A549 (cell line): ENCODE data around the gene TPCN2. TPM values are rescaled to one million over a fixed set of nuclear protein-coding genes. Genes with fewer than 3 reads are reported as not detected.
A peak's percentile ranks its signal among the peaks of the same experiment; 100 is the strongest.

Experiments used
- ATAC-seq, 2 experiments: fragments of 200-7000 bp in 1 of 2; fragments of >200 bp in 1 of 2; cut with Nextera tagmentation in 1 of 2; cut with Tn5 transposase in 1 of 2; 3 replicates each; pipeline versions ENCODE4 v1.8.0 to v1.9.1; 2018 to 2020; ENCODE audit warnings: mild to moderate bottlenecking in 1 of 2, moderate library complexity in 1 of 2
- CTCF ChIA-PET: fragments of 300-600 bp; sonication (Branson Sonifier 250); formaldehyde crosslinking; extraction: SDS; loops from one replicate; lab custom pipeline; 2021; ENCODE audit warnings: antibody characterized with exemption, inconsistent platforms; lab: Yijun Ruan, JAX
- POLR2A ChIA-PET: fragments of 350-600 bp; formaldehyde crosslinking; extraction: SDS; loops from one replicate; lab custom pipeline; 2021; ENCODE audit warnings: antibody characterized with exemption, inconsistent platforms; lab: Yijun Ruan, JAX
- DNase-seq, 2 experiments: peaks; one replicate each; pipeline versions ENCODE4 v3.0.0 to v3.0.0-alpha.2; 2011 to 2016; ENCODE audit warnings: low read depth in 1 of 2, low spot score in 1 of 2
- FAIRE-seq: peaks from 2 replicates; lab custom pipeline; 2011; peaks lifted over from hg19 to GRCh38; lab: Jason Lieb, UNC
- H3K27ac ChIP-seq, 2 experiments: fragments of >200 bp; sonication (Bioruptor Twin); formaldehyde crosslinking; 3 replicates each; pipeline ENCODE4 v1.5.1; 2016 to 2017
- H3K4me1 ChIP-seq: fragments of >200 bp; sonication (Bioruptor Twin); formaldehyde crosslinking; 3 replicates; pipeline ENCODE4 v1.6.1; 2016
- H3K4me2 ChIP-seq: fragments of >200 bp; sonication (Bioruptor Twin); formaldehyde crosslinking; 3 replicates; pipeline ENCODE4 v1.6.1; 2016
- H3K4me3 ChIP-seq: fragments of >200 bp; sonication (Bioruptor Twin); formaldehyde crosslinking; 3 replicates; pipeline ENCODE4 v1.5.1; 2016
- H3K9me3 ChIP-seq: fragments of >200 bp; sonication (Bioruptor Twin); formaldehyde crosslinking; 3 replicates; pipeline ENCODE4 v1.6.1; 2016
- ATOH8 ChIP-seq: fragments of 250-450 bp; sonication (Bioruptor Pico); IDR thresholded peaks from 2 replicates; pipeline ENCODE4 v1.5.0; 2020; ENCODE audit warnings: low read depth, mild to moderate bottlenecking, moderate library complexity
- BHLHE40 ChIP-seq: IDR thresholded peaks from 2 replicates; pipeline ENCODE4 v1.6.1; 2012; ENCODE audit warnings: low read depth, low read length, inconsistent platforms
- CBX8 ChIP-seq: fragments of 200-600 bp; sonication (generic); IDR thresholded peaks from 2 replicates; pipeline ENCODE4 v1.6.1; 2016
- CTCF ChIP-seq: fragments of >200 bp; sonication (Bioruptor Twin); formaldehyde crosslinking; IDR thresholded peaks from 3 replicates; pipeline ENCODE4 v1.5.1; 2016
- E2F6 ChIP-seq: IDR thresholded peaks from 2 replicates; pipeline ENCODE4 v1.6.1; 2012; ENCODE audit warnings: low read depth, borderline replicate concordance
- EHF ChIP-seq: fragments of 250-450 bp; sonication (Bioruptor Pico); IDR thresholded peaks from 2 replicates; pipeline ENCODE4 v1.5.0; 2020; ENCODE audit warnings: mild to moderate bottlenecking
- FOSL2 ChIP-seq, 2 experiments: fragments of 450-650 bp in 1 of 2; fragments of >200 bp in 1 of 2; sonication (Bioruptor Twin) in 1 of 2; formaldehyde crosslinking; IDR thresholded peaks; 2 replicates each; pipeline versions ENCODE4 v1.5.0 to v1.6.1; 2016 to 2020; ENCODE audit warnings: mild to moderate bottlenecking in 1 of 2, moderate library complexity in 1 of 2
- GATA3 ChIP-seq: IDR thresholded peaks from 2 replicates; pipeline ENCODE4 v1.6.1; 2012; ENCODE audit warnings: borderline replicate concordance
- HDAC2 ChIP-seq: fragments of 200-600 bp; sonication (generic); IDR thresholded peaks from 2 replicates; pipeline ENCODE4 v1.6.1; 2016
- HMGXB4 ChIP-seq: fragments of 250-450 bp; sonication (Bioruptor Pico); IDR thresholded peaks from 2 replicates; pipeline ENCODE4 v1.5.0; 2021; ENCODE audit warnings: mild to moderate bottlenecking, moderate library complexity, borderline replicate concordance
- HOXB13 ChIP-seq: fragments of 250-450 bp; sonication (Bioruptor Pico); IDR thresholded peaks from 2 replicates; pipeline ENCODE4 v1.5.0; 2020; ENCODE audit warnings: low read depth, mild to moderate bottlenecking, moderate library complexity
- HOXB5 ChIP-seq: fragments of 250-450 bp; sonication (Bioruptor Pico); IDR thresholded peaks from 2 replicates; pipeline ENCODE4 v1.5.0; 2020; ENCODE audit warnings: mild to moderate bottlenecking, moderate library complexity
- KDM1A ChIP-seq: fragments of 200-600 bp; sonication (generic); IDR thresholded peaks from 2 replicates; pipeline ENCODE4 v1.6.1; 2016; ENCODE audit warnings: low read depth, mild to moderate bottlenecking
- KDM5A ChIP-seq: fragments of 200-600 bp; sonication (generic); IDR thresholded peaks from 2 replicates; pipeline ENCODE4 v1.6.1; 2016; ENCODE audit warnings: antibody characterized with exemption, mild to moderate bottlenecking
- MAX ChIP-seq: IDR thresholded peaks from 2 replicates; pipeline ENCODE4 v1.6.1; 2012
- MAZ ChIP-seq: fragments of 150-350 bp; IDR thresholded peaks from 2 replicates; pipeline ENCODE4 v1.6.1; 2014; ENCODE audit warnings: antibody characterized with exemption, low read depth, low read length, borderline replicate concordance
- RAD21 ChIP-seq, 2 experiments: fragments of >200 bp in 1 of 2; sonication (Bioruptor Twin) in 1 of 2; formaldehyde crosslinking in 1 of 2; IDR thresholded peaks in 1 of 2; conservative IDR thresholded peaks in 1 of 2; 2 replicates in 1 of 2; 3 replicates in 1 of 2; pipeline ENCODE4 v1.6.1; 2012 to 2018; ENCODE audit warnings: inconsistent platforms in 1 of 2
- SMC3 ChIP-seq: fragments of >200 bp; sonication (Bioruptor Twin); formaldehyde crosslinking; IDR thresholded peaks from 3 replicates; pipeline ENCODE4 v1.6.1; 2018; ENCODE audit warnings: inconsistent platforms
- ZC3H11A ChIP-seq: fragments of 450-650 bp; IDR thresholded peaks from 2 replicates; pipeline ENCODE4 v1.6.1; 2014; ENCODE audit warnings: antibody characterized with exemption, mild to moderate bottlenecking
- ZFP36 ChIP-seq: fragments of 450-650 bp; IDR thresholded peaks from 2 replicates; pipeline ENCODE4 v1.6.1; 2014; ENCODE audit warnings: borderline replicate concordance; ENCODE audit not compliant: partially characterized antibody
- WGBS: methylation state at CpG from one replicate; pipeline ENCODE4 v1.1.6; 2017; ENCODE audit errors: missing lambda C conversion rate; 5-methylcytosine and 5-hydroxymethylcytosine counted together
- polyA plus RNA-seq, 4 experiments: library from polyadenylated mRNA; depleted of rRNA in 3 of 4; stranded (reverse); fragments of >200 nt; fragmentation: RNase III in 1 of 4; extraction: RNeasy Plus Mini Kit Qiagen cat#74134 plus additional on column Dnase treatment in 1 of 4; gene quantifications; 2 replicates in 3 of 4; 3 replicates in 1 of 4; pipeline ENCODE4 v1.2.3, GENCODE V29; 2011 to 2017

TPCN2 gene
- polyA plus RNA-seq, 2 of the 4 experiments (the other 2 are of a cell fraction) = 8.1 to 8.8 TPM

GRCh38 chr11:69102732-69103615 is 54.2 kb downstream of the TPCN2 start:
- POLR2A ChIA-PET = interaction anchor here (0.7 to 2.0 kb wide), 2 partner anchors 191 to 536 kb away, joined by 3 to 7 read pairs; partner anchors contain the start of gene MYEOV
- TF ChIP-seq RAD21 (conservative IDR thresholded peaks at IDR 0.05 in 1 of 2, IDR thresholded peaks at IDR 0.05 in 1 of 2) (peak; percentile 78 to 91), BHLHE40 (no peak), SMC3 (peak; percentile 70), MAZ (no peak), CTCF (peak; percentile 46; the same call in 2 of the 3 replicates)
- CTCF ChIA-PET = interaction anchor here (0.8 to 15.2 kb wide), 29 partner anchors 9 to 582 kb away, joined by 3 to 262 read pairs (median 5); partner anchors contain the start of genes CCND1, LTO1 and MYEOV
- no peak for DNase-seq
- H3K4me1 ChIP-seq = peaks cover 28% of the 10 kb centered on the region
- no peaks in the 10 kb centered on the region for H3K9me3 ChIP-seq
- H3K4me3 ChIP-seq = no peak overlapping the region
- peak overlapping the region; percentile 63 to 71 for H3K27ac ChIP-seq
- peak; percentile 25 to 53; a peak in 4 of 6 replicates for ATAC-seq
- no peak overlapping the region for H3K4me2 ChIP-seq
- no peak for FAIRE-seq
- WGBS = 81% methylated on average over 19 of the region's 24 CpGs

- CTCF ChIA-PET = interaction anchor here (0.7 to 15.2 kb wide), 9 partner anchors 8 to 575 kb away, joined by 3 to 262 read pairs (median 6); partner anchors contain the start of gene CCND1
- POLR2A ChIA-PET = no interaction called here
These were observed 55.6 kb downstream of the TPCN2 start for GRCh38 chr11:69104212-69104855.

More at GRCh38 chr11:69104212-69104855, 55.6 kb downstream of the TPCN2 start:
- 91% methylated on average over 14 of the region's 14 CpGs for WGBS
- Histone ChIP-seq H3K4me3 (no peak overlapping the region), H3K27ac (peak overlapping the region; percentile 71 to 74; a peak in 3 of 6 replicates), H3K9me3 (no peaks in the 10 kb centered on the region), H3K4me2 (no peak overlapping the region), H3K4me1 (peaks cover 28% of the 10 kb centered on the region)
- ATAC-seq (no peak), FAIRE-seq (no peak), DNase-seq (no peak)
- TF ChIP-seq ZC3H11A = no peak
- no peak for TF ChIP-seq HDAC2
- no peak for TF ChIP-seq ZFP36
- no peak for TF ChIP-seq ATOH8 (CRISPR knock-in tag)
- TF ChIP-seq CTCF = no peak
- TF ChIP-seq HOXB5 = no peak
- TF ChIP-seq HOXB13 = no peak
- TF ChIP-seq E2F6 = no peak
- TF ChIP-seq KDM1A = no peak
- TF ChIP-seq KDM5A = no peak
- no peak for TF ChIP-seq CBX8
- TF ChIP-seq MAX = no peak
- no peak for TF ChIP-seq HMGXB4 (CRISPR knock-in tag)
- TF ChIP-seq GATA3 = no peak
- no peak for TF ChIP-seq EHF (CRISPR knock-in tag)
- TF ChIP-seq FOSL2 (IDR thresholded peaks at IDR 0.05) = no peak
- TF ChIP-seq FOSL2 (CRISPR knock-in tag; IDR thresholded peaks at IDR 0.05) = no peak
